OCI-LY3 (cell line): ENCODE data around the gene CERS6.
"Not testable (repeated sequence)": the region's sequence is repeated elsewhere in the genome, so short reads cannot be mapped to it uniquely, and the experiment has no call there.

Experiments
- EZH2phosphoT487 ChIP-seq: fragments of 200-600 bp; shearing (Covaris generic); IDR thresholded peaks from 2 replicates; pipeline ENCODE4 v1.6.1; 2018; ENCODE audit warnings: antibody characterized with exemption, mixed run types, low read depth
- TF ChIP-seq, protein P1 (sequence below): fragments of 200-600, 300-600 bp; sonication (generic); IDR thresholded peaks from 2 replicates; pipeline ENCODE4 v1.5.1; 2014; ENCODE audit warnings: antibody characterized with exemption, low read length, low read depth

DNA sequence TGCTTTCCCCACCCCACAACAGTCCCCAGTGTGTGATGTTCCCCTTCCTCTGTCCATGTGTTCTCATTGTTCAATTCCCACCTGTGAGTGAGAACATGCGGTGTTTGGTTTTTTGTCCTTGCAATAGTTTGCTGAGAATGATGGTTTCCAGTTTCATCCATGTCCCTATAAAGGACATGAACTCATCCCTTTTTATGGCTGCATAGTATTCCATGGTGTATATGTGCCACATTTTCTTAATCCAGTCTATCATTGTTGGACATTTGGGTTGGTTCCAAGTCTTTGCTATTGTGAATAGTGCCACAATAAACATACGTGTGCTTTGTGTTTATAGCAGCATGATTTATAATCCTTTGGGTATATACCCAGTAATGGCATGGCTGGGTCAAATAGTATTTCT, 335.1 kb downstream of the CERS6 start:
- TF ChIP-seq, protein P1, sequence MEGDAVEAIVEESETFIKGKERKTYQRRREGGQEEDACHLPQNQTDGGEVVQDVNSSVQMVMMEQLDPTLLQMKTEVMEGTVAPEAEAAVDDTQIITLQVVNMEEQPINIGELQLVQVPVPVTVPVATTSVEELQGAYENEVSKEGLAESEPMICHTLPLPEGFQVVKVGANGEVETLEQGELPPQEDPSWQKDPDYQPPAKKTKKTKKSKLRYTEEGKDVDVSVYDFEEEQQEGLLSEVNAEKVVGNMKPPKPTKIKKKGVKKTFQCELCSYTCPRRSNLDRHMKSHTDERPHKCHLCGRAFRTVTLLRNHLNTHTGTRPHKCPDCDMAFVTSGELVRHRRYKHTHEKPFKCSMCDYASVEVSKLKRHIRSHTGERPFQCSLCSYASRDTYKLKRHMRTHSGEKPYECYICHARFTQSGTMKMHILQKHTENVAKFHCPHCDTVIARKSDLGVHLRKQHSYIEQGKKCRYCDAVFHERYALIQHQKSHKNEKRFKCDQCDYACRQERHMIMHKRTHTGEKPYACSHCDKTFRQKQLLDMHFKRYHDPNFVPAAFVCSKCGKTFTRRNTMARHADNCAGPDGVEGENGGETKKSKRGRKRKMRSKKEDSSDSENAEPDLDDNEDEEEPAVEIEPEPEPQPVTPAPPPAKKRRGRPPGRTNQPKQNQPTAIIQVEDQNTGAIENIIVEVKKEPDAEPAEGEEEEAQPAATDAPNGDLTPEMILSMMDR = not testable (repeated sequence)
- not testable (repeated sequence) for TF ChIP-seq EZH2phosphoT487
